ENCODE results near the gene RALGDS. TPM values are rescaled to one million over a fixed set of nuclear protein-coding genes. Genes with fewer than 3 reads are reported as not detected.

Gene RALGDS
- total RNA-seq, 2 donors from 2014 or later = 28.0 to 30.7 TPM

GRCh38 chr9:133140606-133141005, 19.6 kb upstream of the RALGDS start:
- H3K4me1 Mint-ChIP-seq = peaks cover 9% of the 10 kb centered on the region
- H3K36me3 Mint-ChIP-seq (ENCODE audit: low read depth) = no peaks in the 10 kb centered on the region
- Histone ChIP-seq H3K27me3 (ENCODE audit: control insufficient read depth, insufficient read depth, low read length, poor library complexity, severe bottlenecking) (no peaks in the 10 kb centered on the region), H3K4me1 (ENCODE audit: control insufficient read depth, insufficient read depth, low read length) (peaks cover 9% of the 10 kb centered on the region), H3K9ac (ENCODE audit: extremely low read depth, low read length, poor library complexity, severe bottlenecking) (no peak overlapping the region), H3K36me3 (ENCODE audit: control insufficient read depth, insufficient read depth, low read length) (no peaks in the 10 kb centered on the region), H3K4me3 (ENCODE audit: low read length) (no peak overlapping the region), H3K27ac (ENCODE audit: low read depth, low read length) (no peak overlapping the region), H3K9me3 (ENCODE audit: control insufficient read depth, low read length) (no peaks in the 10 kb centered on the region)
- TF ChIP-seq, protein P1, sequence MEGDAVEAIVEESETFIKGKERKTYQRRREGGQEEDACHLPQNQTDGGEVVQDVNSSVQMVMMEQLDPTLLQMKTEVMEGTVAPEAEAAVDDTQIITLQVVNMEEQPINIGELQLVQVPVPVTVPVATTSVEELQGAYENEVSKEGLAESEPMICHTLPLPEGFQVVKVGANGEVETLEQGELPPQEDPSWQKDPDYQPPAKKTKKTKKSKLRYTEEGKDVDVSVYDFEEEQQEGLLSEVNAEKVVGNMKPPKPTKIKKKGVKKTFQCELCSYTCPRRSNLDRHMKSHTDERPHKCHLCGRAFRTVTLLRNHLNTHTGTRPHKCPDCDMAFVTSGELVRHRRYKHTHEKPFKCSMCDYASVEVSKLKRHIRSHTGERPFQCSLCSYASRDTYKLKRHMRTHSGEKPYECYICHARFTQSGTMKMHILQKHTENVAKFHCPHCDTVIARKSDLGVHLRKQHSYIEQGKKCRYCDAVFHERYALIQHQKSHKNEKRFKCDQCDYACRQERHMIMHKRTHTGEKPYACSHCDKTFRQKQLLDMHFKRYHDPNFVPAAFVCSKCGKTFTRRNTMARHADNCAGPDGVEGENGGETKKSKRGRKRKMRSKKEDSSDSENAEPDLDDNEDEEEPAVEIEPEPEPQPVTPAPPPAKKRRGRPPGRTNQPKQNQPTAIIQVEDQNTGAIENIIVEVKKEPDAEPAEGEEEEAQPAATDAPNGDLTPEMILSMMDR (conservative IDR thresholded peaks at IDR 0.05) = no peak
- 86% methylated on average over 2 to 14 of the region's 14 CpGs for WGBS, 2 experiments (ENCODE audit: insufficient coverage in 1 of 2, insufficient read length in 1 of 2)
- no peak overlapping the region for H3K27ac Mint-ChIP-seq
- no peak for DNase-seq
- no peak overlapping the region for H3K4me3 Mint-ChIP-seq
- no peaks in the 10 kb centered on the region for H3K27me3 Mint-ChIP-seq (ENCODE audit: insufficient read depth)
- H3K9me3 Mint-ChIP-seq = no peaks in the 10 kb centered on the region

DNA sequence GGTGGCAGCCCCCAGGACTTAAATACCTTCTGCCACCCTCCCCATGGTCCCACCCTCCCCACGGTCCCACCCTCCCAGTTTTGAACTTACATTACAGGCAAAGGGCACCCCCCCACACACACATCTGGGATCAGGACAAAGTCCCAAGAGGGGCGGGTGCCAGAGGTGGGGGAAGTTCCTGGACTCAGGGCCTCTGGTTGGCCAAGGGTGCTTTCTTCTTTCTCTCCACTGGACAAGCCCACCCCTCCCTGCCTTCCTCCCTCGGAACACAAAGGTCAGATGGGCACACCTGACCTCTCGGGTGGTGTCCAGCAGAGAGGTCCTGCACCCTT, 19.1 kb upstream of the RALGDS start:
- Histone ChIP-seq H3K36me3 (ENCODE audit: control insufficient read depth, insufficient read depth, low read length) (no peaks in the 10 kb centered on the region), H3K4me1 (ENCODE audit: control insufficient read depth, insufficient read depth, low read length) (peaks cover 9% of the 10 kb centered on the region), H3K27ac (ENCODE audit: low read depth, low read length) (no peak overlapping the region), H3K9me3 (ENCODE audit: control insufficient read depth, low read length) (no peaks in the 10 kb centered on the region), H3K4me3 (ENCODE audit: low read length) (no peak overlapping the region), H3K9ac (ENCODE audit: extremely low read depth, low read length, poor library complexity, severe bottlenecking) (no peak overlapping the region), H3K27me3 (ENCODE audit: control insufficient read depth, insufficient read depth, low read length, poor library complexity, severe bottlenecking) (no peaks in the 10 kb centered on the region)
- TF ChIP-seq, protein P1 (conservative IDR thresholded peaks at IDR 0.05) = no peak
- no peaks in the 10 kb centered on the region for H3K9me3 Mint-ChIP-seq
- H3K36me3 Mint-ChIP-seq (ENCODE audit: low read depth) = no peaks in the 10 kb centered on the region
- H3K4me1 Mint-ChIP-seq = peaks cover 9% of the 10 kb centered on the region
- DNase-seq = no peak
- 90% methylated on average over 4 of the region's 4 CpGs; no CpG with 5 or more reads in 1 of the 2 experiments for WGBS, 2 experiments (ENCODE audit: insufficient coverage in 1 of 2, insufficient read length in 1 of 2)
- no peak overlapping the region for H3K4me3 Mint-ChIP-seq
- no peak overlapping the region for H3K27ac Mint-ChIP-seq
- H3K27me3 Mint-ChIP-seq (ENCODE audit: insufficient read depth) = no peaks in the 10 kb centered on the region

DNA sequence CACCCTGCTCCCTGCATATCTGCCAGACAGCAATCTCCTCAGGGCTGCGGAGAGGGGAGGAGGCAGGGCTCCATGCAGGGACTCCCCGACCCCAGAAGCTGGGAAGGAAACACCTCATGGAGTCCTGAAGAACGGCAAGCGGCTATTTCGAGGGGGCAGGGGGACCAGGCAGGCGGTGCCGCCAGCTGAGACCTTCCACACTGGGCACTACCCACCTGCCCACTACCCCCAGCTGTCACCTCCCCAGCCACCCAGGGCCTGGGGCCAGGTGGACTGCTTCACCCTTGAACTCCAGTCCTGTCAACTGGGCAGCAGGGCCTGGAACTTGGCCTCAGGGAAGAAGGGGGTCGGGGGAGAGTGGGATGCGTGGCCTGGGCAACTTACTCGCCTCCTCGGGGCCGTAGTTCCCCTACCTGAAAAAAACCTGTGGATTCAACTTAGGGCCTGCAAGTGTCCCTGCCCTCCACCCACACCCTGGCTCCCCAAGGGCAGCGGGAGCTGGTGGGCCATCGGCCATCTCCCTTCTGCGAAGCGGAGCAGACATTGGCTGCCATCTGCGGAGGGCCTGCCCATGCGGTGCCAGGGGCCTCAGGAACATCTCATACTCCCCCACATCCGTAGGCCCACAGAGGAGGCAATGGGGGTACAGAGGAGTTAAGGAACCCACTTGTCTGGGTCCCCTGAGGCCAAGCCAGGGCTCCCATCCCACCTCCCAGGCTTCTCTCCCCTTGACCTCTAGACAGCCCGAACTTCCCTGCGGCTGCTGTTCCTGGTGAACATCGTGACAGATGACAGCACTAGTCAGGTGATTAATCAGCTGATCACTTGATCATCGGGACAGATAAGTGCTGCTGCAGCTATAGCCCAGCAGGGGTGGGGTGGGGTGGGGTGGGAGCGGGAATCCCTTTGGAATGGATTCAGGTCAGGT, 18.5 kb upstream of the RALGDS start:
- Mint-ChIP-seq H3K9me3 (no peaks in the 10 kb centered on the region), H3K27ac (no peak overlapping the region), H3K4me3 (no peak overlapping the region), H3K36me3 (ENCODE audit: low read depth) (no peaks in the 10 kb centered on the region), H3K4me1 (peaks cover 9% of the 10 kb centered on the region), H3K27me3 (ENCODE audit: insufficient read depth) (no peaks in the 10 kb centered on the region)
- TF ChIP-seq, protein P1 (conservative IDR thresholded peaks at IDR 0.05) = no peak
- Histone ChIP-seq H3K9ac (ENCODE audit: extremely low read depth, low read length, poor library complexity, severe bottlenecking) (no peak overlapping the region), H3K9me3 (ENCODE audit: control insufficient read depth, low read length) (no peaks in the 10 kb centered on the region), H3K4me1 (ENCODE audit: control insufficient read depth, insufficient read depth, low read length) (peaks cover 6% of the 10 kb centered on the region), H3K27me3 (ENCODE audit: control insufficient read depth, insufficient read depth, low read length, poor library complexity, severe bottlenecking) (no peaks in the 10 kb centered on the region), H3K4me3 (ENCODE audit: low read length) (no peak overlapping the region), H3K27ac (ENCODE audit: low read depth, low read length) (no peak overlapping the region), H3K36me3 (ENCODE audit: control insufficient read depth, insufficient read depth, low read length) (no peaks in the 10 kb centered on the region)
- DNase-seq = no peak
- 93 to 100% methylated on average over 4 to 24 of the region's 24 CpGs for WGBS, 2 experiments (ENCODE audit: insufficient coverage in 1 of 2, insufficient read length in 1 of 2)
